GM23338 (cell line): Measurements from ENCODE around the gene COL24A1. TPM values are rescaled to one million over a fixed set of nuclear protein-coding genes. Genes with fewer than 3 reads are reported as not detected.

Experiments used
- ATAC-seq: fragments of 200-7000 bp; cut with Tn5 transposase; 3 replicates; pipeline ENCODE4 v1.9.1; 2020
- DNase-seq: peaks from one replicate; pipeline ENCODE4 v3.0.0-alpha.2; 2015; ENCODE audit warnings: low spot score
- H2AFZ ChIP-seq: fragments of 200-600 bp; sonication (generic); 2 replicates; pipeline ENCODE4 v1.8.0; 2016; ENCODE audit warnings: antibody characterized with exemption, mild to moderate bottlenecking, moderate library complexity
- H3F3A ChIP-seq: fragments of 200-600 bp; sonication (generic); replicated peaks from 2 replicates; pipeline ENCODE4 v1.8.0; 2017; ENCODE audit warnings: antibody characterized with exemption, mixed run types, low read depth
- H3K27ac ChIP-seq: fragments of 200-600 bp; sonication (generic); 2 replicates; pipeline ENCODE4 v1.6.1; 2016; ENCODE audit warnings: low read depth
- H3K27me3 ChIP-seq: fragments of 200-600 bp; sonication (generic); 2 replicates; pipeline ENCODE4 v1.8.0; 2016; ENCODE audit warnings: mild to moderate bottlenecking, mixed run types, moderate library complexity; ENCODE audit not compliant: insufficient read depth
- H3K36me3 ChIP-seq: fragments of 200-600 bp; sonication (generic); 2 replicates; pipeline ENCODE4 v1.8.0; 2016; ENCODE audit warnings: mild to moderate bottlenecking; ENCODE audit not compliant: insufficient read depth
- H3K4me1 ChIP-seq: fragments of 200-600 bp; sonication (generic); 2 replicates; pipeline ENCODE4 v1.8.0; 2016; ENCODE audit warnings: mild to moderate bottlenecking, moderate library complexity; ENCODE audit not compliant: insufficient read depth
- H3K4me2 ChIP-seq: fragments of 200-600 bp; sonication (generic); 2 replicates; pipeline ENCODE4 v1.7.1; 2017; ENCODE audit warnings: mixed run types
- H3K4me3 ChIP-seq: fragments of 200-600 bp; sonication (generic); 2 replicates; pipeline ENCODE4 v1.6.1; 2016; ENCODE audit warnings: mixed run types
- H3K79me2 ChIP-seq: fragments of 200-600 bp; sonication (generic); replicated peaks from 2 replicates; pipeline ENCODE4 v1.8.0; 2017; ENCODE audit warnings: mild to moderate bottlenecking; ENCODE audit not compliant: insufficient read depth
- H3K9me2 ChIP-seq: fragments of 200-600 bp; sonication (generic); 2 replicates; pipeline ENCODE4 v1.8.0; 2017; ENCODE audit not compliant: insufficient read depth
- H4K20me1 ChIP-seq: fragments of 200-600 bp; sonication (generic); replicated peaks from 2 replicates; pipeline ENCODE4 v1.8.0; 2017; ENCODE audit warnings: mild to moderate bottlenecking; ENCODE audit not compliant: insufficient read depth
- H3K27ac Mint-ChIP-seq: 2 replicates; pipeline ENCODE4 v1.8.0; 2020; ENCODE audit warnings: inconsistent platforms, mild to moderate bottlenecking, moderate library complexity, mixed read lengths
- H3K27me3 Mint-ChIP-seq: 3 replicates; pipeline ENCODE4 v1.8.0; 2022; ENCODE audit warnings: low read depth, mild to moderate bottlenecking, moderate library complexity, mixed read lengths, inconsistent platforms; ENCODE audit not compliant: insufficient read depth, poor library complexity
- H3K36me3 Mint-ChIP-seq: 3 replicates; pipeline ENCODE4 v1.8.0; 2021; ENCODE audit warnings: low read depth, mild to moderate bottlenecking, inconsistent platforms, moderate library complexity, mixed read lengths
- H3K4me1 Mint-ChIP-seq: 3 replicates; pipeline ENCODE4 v1.8.0; 2020; ENCODE audit warnings: mild to moderate bottlenecking, inconsistent platforms, mixed read lengths
- H3K4me3 Mint-ChIP-seq: 3 replicates; pipeline ENCODE4 v1.8.0; 2021; ENCODE audit warnings: moderate library complexity, mild to moderate bottlenecking, inconsistent platforms, mixed read lengths
- H3K9me3 Mint-ChIP-seq: 3 replicates; pipeline ENCODE4 v1.8.0; 2020; ENCODE audit warnings: moderate library complexity, mild to moderate bottlenecking, inconsistent platforms, mixed read lengths
- CREB1 ChIP-seq: fragments of 250-450 bp; sonication (Bioruptor Pico); IDR thresholded peaks from 2 replicates; pipeline ENCODE4 v1.5.0; 2020; ENCODE audit warnings: low read depth, mild to moderate bottlenecking, moderate library complexity
- EZH2 ChIP-seq: fragments of 200-600 bp; sonication (generic); IDR thresholded peaks from one replicate; pipeline ENCODE4 v1.8.0; 2017; ENCODE audit warnings: antibody characterized with exemption, mild to moderate bottlenecking, low read depth; ENCODE audit not compliant: unreplicated experiment
- EZH2phosphoT487 ChIP-seq: fragments of 200-600 bp; sonication (generic); IDR thresholded peaks from one replicate; pipeline ENCODE4 v1.8.1; 2018; ENCODE audit warnings: antibody characterized with exemption; ENCODE audit not compliant: unreplicated experiment
- JUNB ChIP-seq: IDR thresholded peaks from one replicate; pipeline ENCODE4 v1.6.1; 2016; ENCODE audit warnings: antibody characterized with exemption; ENCODE audit not compliant: unreplicated experiment
- NANOG ChIP-seq: IDR thresholded peaks from 2 replicates; pipeline ENCODE4 v1.6.1; 2016; ENCODE audit warnings: antibody characterized with exemption, borderline replicate concordance
- POLR2AphosphoS5 ChIP-seq: IDR thresholded peaks from 2 replicates; pipeline ENCODE4 v1.6.1; 2016; ENCODE audit warnings: antibody characterized with exemption, low read depth
- STAT1 ChIP-seq: IDR thresholded peaks from one replicate; pipeline ENCODE4 v1.6.1; 2016; ENCODE audit warnings: antibody characterized with exemption; ENCODE audit not compliant: unreplicated experiment
- ZNF114 ChIP-seq: fragments of 250-450 bp; sonication (Bioruptor Pico); IDR thresholded peaks from 2 replicates; pipeline ENCODE4 v1.5.0; 2020; ENCODE audit warnings: mild to moderate bottlenecking, moderate library complexity
- ZNF331 ChIP-seq: fragments of 250-450 bp; sonication (Bioruptor Pico); IDR thresholded peaks from 2 replicates; pipeline ENCODE4 v1.5.0; 2020; ENCODE audit warnings: low read depth, mild to moderate bottlenecking, moderate library complexity
- polyA plus RNA-seq: library from polyadenylated mRNA; unstranded; fragments of >200 nt; fragmentation: Nextera tagmentation; extraction: Ambion mirVana; gene quantifications from 2 replicates; pipeline ENCODE4 v1.2.1, GENCODE V29; 2016
- total RNA-seq: library from RNA; depleted of rRNA; stranded (reverse); fragments of >200 nt; shearing (Covaris generic); gene quantifications from 2 replicates; pipeline ENCODE4 v1.2.3, GENCODE V29; 2014
- TF ChIP-seq, protein P1 (sequence below): IDR thresholded peaks from one replicate; pipeline ENCODE4 v1.6.1; 2018; ENCODE audit warnings: antibody characterized with exemption; ENCODE audit not compliant: unreplicated experiment
- TF ChIP-seq, protein P2 (sequence below), 2 experiments: fragments of 200-600 bp in 1 of 2; sonication (generic) in 1 of 2; conservative IDR thresholded peaks; 2 replicates each; pipeline versions ENCODE4 v1.5.1 to v1.6.1; 2016 to 2017; ENCODE audit warnings: antibody characterized with exemption in 2 of 2, low read depth in 2 of 2, mild to moderate bottlenecking in 2 of 2, moderate library complexity in 1 of 2
- TF ChIP-seq, protein P3 (sequence below): IDR thresholded peaks from 2 replicates; pipeline ENCODE4 v1.6.1; 2016; ENCODE audit warnings: antibody characterized with exemption
- TF ChIP-seq, protein P4 (sequence below): fragments of 250-450 bp; sonication (Bioruptor Pico); IDR thresholded peaks from 2 replicates; pipeline ENCODE4 v1.5.0; 2020; ENCODE audit warnings: mild to moderate bottlenecking, moderate library complexity

COL24A1 gene
- total and polyA plus RNA-seq, 2 experiments from 2014 or later: 1.2 to 2.1 TPM

DNA sequence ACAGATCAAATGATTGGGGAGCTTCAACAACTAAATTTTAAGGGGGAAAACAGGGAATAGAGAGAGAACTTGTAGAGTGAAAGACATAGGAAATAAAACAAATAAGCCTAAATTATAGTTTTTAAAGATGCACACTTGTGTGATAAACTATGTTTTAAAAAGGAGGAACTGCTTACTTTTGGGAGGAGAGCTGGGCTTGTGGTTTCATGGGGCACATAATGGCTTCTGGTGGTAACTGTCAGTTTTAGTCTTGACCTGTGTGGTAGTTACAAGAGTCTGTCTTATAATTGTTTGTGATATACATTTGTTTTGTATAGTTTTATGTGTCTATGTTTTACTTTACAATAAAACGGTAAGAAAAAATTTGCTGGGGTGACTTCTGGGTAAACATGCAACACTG is 165.3 kb downstream of the COL24A1 start:
- Histone ChIP-seq H3K79me2 (no peaks in the 10 kb centered on the region), H2AFZ (no peak overlapping the region), H3K9me2 (no peaks in the 10 kb centered on the region), H3K4me1 (no peaks in the 10 kb centered on the region), H3K36me3 (no peaks in the 10 kb centered on the region), H3K4me2 (no peak overlapping the region), H3K4me3 (no peak overlapping the region), H4K20me1 (no peaks in the 10 kb centered on the region), H3K27me3 (no peaks in the 10 kb centered on the region), H3K27ac (no peak overlapping the region), H3F3A (no peaks in the 10 kb centered on the region)
- H3K27ac Mint-ChIP-seq: no peak overlapping the region
- TF ChIP-seq, protein P1, sequence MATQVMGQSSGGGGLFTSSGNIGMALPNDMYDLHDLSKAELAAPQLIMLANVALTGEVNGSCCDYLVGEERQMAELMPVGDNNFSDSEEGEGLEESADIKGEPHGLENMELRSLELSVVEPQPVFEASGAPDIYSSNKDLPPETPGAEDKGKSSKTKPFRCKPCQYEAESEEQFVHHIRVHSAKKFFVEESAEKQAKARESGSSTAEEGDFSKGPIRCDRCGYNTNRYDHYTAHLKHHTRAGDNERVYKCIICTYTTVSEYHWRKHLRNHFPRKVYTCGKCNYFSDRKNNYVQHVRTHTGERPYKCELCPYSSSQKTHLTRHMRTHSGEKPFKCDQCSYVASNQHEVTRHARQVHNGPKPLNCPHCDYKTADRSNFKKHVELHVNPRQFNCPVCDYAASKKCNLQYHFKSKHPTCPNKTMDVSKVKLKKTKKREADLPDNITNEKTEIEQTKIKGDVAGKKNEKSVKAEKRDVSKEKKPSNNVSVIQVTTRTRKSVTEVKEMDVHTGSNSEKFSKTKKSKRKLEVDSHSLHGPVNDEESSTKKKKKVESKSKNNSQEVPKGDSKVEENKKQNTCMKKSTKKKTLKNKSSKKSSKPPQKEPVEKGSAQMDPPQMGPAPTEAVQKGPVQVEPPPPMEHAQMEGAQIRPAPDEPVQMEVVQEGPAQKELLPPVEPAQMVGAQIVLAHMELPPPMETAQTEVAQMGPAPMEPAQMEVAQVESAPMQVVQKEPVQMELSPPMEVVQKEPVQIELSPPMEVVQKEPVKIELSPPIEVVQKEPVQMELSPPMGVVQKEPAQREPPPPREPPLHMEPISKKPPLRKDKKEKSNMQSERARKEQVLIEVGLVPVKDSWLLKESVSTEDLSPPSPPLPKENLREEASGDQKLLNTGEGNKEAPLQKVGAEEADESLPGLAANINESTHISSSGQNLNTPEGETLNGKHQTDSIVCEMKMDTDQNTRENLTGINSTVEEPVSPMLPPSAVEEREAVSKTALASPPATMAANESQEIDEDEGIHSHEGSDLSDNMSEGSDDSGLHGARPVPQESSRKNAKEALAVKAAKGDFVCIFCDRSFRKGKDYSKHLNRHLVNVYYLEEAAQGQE: no peak
- TF ChIP-seq CREB1 (CRISPR knock-in tag) (no peak), ZNF114 (CRISPR knock-in tag) (no peak), ZNF331 (CRISPR knock-in tag) (no peak), EZH2phosphoT487 (no peak), NANOG (no peak), STAT1 (no peak), EZH2 (no peak), JUNB (no peak), POLR2AphosphoS5 (no peak)
- TF ChIP-seq, protein P2, sequence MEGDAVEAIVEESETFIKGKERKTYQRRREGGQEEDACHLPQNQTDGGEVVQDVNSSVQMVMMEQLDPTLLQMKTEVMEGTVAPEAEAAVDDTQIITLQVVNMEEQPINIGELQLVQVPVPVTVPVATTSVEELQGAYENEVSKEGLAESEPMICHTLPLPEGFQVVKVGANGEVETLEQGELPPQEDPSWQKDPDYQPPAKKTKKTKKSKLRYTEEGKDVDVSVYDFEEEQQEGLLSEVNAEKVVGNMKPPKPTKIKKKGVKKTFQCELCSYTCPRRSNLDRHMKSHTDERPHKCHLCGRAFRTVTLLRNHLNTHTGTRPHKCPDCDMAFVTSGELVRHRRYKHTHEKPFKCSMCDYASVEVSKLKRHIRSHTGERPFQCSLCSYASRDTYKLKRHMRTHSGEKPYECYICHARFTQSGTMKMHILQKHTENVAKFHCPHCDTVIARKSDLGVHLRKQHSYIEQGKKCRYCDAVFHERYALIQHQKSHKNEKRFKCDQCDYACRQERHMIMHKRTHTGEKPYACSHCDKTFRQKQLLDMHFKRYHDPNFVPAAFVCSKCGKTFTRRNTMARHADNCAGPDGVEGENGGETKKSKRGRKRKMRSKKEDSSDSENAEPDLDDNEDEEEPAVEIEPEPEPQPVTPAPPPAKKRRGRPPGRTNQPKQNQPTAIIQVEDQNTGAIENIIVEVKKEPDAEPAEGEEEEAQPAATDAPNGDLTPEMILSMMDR (conservative IDR thresholded peaks at IDR 0.05; ENCODE audit: low read depth in 2 of 2): no peak
- TF ChIP-seq, protein P3, sequence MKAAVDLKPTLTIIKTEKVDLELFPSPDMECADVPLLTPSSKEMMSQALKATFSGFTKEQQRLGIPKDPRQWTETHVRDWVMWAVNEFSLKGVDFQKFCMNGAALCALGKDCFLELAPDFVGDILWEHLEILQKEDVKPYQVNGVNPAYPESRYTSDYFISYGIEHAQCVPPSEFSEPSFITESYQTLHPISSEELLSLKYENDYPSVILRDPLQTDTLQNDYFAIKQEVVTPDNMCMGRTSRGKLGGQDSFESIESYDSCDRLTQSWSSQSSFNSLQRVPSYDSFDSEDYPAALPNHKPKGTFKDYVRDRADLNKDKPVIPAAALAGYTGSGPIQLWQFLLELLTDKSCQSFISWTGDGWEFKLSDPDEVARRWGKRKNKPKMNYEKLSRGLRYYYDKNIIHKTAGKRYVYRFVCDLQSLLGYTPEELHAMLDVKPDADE: no peak
- TF ChIP-seq, protein P4, sequence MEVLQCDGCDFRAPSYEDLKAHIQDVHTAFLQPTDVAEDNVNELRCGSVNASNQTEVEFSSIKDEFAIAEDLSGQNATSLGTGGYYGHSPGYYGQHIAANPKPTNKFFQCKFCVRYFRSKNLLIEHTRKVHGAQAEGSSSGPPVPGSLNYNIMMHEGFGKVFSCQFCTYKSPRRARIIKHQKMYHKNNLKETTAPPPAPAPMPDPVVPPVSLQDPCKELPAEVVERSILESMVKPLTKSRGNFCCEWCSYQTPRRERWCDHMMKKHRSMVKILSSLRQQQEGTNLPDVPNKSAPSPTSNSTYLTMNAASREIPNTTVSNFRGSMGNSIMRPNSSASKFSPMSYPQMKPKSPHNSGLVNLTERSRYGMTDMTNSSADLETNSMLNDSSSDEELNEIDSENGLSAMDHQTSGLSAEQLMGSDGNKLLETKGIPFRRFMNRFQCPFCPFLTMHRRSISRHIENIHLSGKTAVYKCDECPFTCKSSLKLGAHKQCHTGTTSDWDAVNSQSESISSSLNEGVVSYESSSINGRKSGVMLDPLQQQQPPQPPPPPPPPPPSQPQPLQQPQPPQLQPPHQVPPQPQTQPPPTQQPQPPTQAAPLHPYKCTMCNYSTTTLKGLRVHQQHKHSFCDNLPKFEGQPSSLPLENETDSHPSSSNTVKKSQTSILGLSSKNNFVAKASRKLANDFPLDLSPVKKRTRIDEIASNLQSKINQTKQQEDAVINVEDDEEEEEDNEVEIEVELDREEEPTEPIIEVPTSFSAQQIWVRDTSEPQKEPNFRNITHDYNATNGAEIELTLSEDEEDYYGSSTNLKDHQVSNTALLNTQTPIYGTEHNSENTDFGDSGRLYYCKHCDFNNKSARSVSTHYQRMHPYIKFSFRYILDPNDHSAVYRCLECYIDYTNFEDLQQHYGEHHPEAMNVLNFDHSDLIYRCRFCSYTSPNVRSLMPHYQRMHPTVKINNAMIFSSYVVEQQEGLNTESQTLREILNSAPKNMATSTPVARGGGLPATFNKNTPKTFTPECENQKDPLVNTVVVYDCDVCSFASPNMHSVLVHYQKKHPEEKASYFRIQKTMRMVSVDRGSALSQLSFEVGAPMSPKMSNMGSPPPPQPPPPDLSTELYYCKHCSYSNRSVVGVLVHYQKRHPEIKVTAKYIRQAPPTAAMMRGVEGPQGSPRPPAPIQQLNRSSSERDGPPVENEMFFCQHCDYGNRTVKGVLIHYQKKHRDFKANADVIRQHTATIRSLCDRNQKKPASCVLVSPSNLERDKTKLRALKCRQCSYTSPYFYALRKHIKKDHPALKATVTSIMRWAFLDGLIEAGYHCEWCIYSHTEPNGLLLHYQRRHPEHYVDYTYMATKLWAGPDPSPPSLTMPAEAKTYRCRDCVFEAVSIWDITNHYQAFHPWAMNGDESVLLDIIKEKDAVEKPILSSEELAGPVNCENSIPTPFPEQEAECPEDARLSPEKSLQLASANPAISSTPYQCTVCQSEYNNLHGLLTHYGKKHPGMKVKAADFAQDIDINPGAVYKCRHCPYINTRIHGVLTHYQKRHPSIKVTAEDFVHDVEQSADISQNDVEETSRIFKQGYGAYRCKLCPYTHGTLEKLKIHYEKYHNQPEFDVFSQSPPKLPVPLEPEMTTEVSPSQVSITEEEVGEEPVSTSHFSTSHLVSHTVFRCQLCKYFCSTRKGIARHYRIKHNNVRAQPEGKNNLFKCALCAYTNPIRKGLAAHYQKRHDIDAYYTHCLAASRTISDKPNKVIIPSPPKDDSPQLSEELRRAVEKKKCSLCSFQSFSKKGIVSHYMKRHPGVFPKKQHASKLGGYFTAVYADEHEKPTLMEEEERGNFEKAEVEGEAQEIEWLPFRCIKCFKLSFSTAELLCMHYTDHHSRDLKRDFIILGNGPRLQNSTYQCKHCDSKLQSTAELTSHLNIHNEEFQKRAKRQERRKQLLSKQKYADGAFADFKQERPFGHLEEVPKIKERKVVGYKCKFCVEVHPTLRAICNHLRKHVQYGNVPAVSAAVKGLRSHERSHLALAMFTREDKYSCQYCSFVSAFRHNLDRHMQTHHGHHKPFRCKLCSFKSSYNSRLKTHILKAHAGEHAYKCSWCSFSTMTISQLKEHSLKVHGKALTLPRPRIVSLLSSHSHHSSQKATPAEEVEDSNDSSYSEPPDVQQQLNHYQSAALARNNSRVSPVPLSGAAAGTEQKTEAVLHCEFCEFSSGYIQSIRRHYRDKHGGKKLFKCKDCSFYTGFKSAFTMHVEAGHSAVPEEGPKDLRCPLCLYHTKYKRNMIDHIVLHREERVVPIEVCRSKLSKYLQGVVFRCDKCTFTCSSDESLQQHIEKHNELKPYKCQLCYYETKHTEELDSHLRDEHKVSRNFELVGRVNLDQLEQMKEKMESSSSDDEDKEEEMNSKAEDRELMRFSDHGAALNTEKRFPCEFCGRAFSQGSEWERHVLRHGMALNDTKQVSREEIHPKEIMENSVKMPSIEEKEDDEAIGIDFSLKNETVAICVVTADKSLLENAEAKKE: no peak
- ATAC-seq (no peak), DNase-seq (no peak)
- H3K4me1 Mint-ChIP-seq: no peaks in the 10 kb centered on the region
- H3K4me3 Mint-ChIP-seq: no peak overlapping the region
- no peaks in the 10 kb centered on the region for H3K9me3 Mint-ChIP-seq
- H3K27me3 Mint-ChIP-seq: no peaks in the 10 kb centered on the region
- H3K36me3 Mint-ChIP-seq: no peaks in the 10 kb centered on the region
